ENCODE data around the gene STIM1.

GRCh38 chr11:3808861-3809623 is 46.4 kb upstream of the STIM1 start:
- no peak for TF ChIP-seq SIN3A (IDR thresholded peaks at IDR 0.05; ENCODE audit: borderline replicate concordance, insufficient read depth, low read depth, low read length)
- TF ChIP-seq CTCF (IDR thresholded peaks at IDR 0.05), result no peak; the same call in 1 of the 2 replicates
- TF ChIP-seq POLR2AphosphoS5 (IDR thresholded peaks at IDR 0.05; ENCODE audit: low read depth, low read length), result no peak
- TF ChIP-seq, protein P1, sequence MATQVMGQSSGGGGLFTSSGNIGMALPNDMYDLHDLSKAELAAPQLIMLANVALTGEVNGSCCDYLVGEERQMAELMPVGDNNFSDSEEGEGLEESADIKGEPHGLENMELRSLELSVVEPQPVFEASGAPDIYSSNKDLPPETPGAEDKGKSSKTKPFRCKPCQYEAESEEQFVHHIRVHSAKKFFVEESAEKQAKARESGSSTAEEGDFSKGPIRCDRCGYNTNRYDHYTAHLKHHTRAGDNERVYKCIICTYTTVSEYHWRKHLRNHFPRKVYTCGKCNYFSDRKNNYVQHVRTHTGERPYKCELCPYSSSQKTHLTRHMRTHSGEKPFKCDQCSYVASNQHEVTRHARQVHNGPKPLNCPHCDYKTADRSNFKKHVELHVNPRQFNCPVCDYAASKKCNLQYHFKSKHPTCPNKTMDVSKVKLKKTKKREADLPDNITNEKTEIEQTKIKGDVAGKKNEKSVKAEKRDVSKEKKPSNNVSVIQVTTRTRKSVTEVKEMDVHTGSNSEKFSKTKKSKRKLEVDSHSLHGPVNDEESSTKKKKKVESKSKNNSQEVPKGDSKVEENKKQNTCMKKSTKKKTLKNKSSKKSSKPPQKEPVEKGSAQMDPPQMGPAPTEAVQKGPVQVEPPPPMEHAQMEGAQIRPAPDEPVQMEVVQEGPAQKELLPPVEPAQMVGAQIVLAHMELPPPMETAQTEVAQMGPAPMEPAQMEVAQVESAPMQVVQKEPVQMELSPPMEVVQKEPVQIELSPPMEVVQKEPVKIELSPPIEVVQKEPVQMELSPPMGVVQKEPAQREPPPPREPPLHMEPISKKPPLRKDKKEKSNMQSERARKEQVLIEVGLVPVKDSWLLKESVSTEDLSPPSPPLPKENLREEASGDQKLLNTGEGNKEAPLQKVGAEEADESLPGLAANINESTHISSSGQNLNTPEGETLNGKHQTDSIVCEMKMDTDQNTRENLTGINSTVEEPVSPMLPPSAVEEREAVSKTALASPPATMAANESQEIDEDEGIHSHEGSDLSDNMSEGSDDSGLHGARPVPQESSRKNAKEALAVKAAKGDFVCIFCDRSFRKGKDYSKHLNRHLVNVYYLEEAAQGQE (IDR thresholded peaks at IDR 0.05; ENCODE audit: insufficient read depth in 1 of 2, low read depth in 2 of 2, low read length in 1 of 2), result no peak
- no peak for TF ChIP-seq TCF7L2 (IDR thresholded peaks at IDR 0.05; ENCODE audit: low read depth, low read length)

All from Panc1 (cell line).